HepG2 (cell line): Measurements from ENCODE around the gene ECM1. TPM values are rescaled to one million over a fixed set of nuclear protein-coding genes. Genes with fewer than 3 reads are reported as not detected.

ENCODE experiments used
- ARID4A ChIP-seq: sonication (generic); formaldehyde crosslinking; IDR thresholded peaks from 2 replicates; pipeline ENCODE4 v1.5.0; 2020; ENCODE audit warnings: mild to moderate bottlenecking, missing genetic modification reagents, borderline replicate concordance
- CAMTA2 ChIP-seq: sonication (generic); formaldehyde crosslinking; IDR thresholded peaks from 2 replicates; pipeline ENCODE4 v1.4.0; 2020; ENCODE audit warnings: mild to moderate bottlenecking, missing genetic modification reagents, borderline replicate concordance
- CHD2 ChIP-seq: IDR thresholded peaks from 2 replicates; pipeline ENCODE4 v1.6.1; 2011; ENCODE audit warnings: low read depth, low read length, improper control_type of control experiment
- HOXD1 ChIP-seq: sonication (generic); formaldehyde crosslinking; IDR thresholded peaks from 2 replicates; pipeline ENCODE4 v1.5.0; 2020; ENCODE audit warnings: missing genetic modification reagents
- NCOA2 ChIP-seq: sonication (generic); formaldehyde crosslinking; IDR thresholded peaks from 2 replicates; pipeline ENCODE4 v1.8.0; 2022; ENCODE audit warnings: inconsistent platforms
- PLSCR1 ChIP-seq: sonication (generic); formaldehyde crosslinking; IDR thresholded peaks from 2 replicates; pipeline ENCODE4 v1.5.0; 2020; ENCODE audit warnings: missing genetic modification reagents, mild to moderate bottlenecking, borderline replicate concordance
- REPIN1 ChIP-seq: sonication (generic); formaldehyde crosslinking; IDR thresholded peaks from 2 replicates; pipeline ENCODE4 v1.8.0; 2022; ENCODE audit warnings: missing genetic modification reagents, low read depth, mild to moderate bottlenecking, borderline replicate concordance
- SP2 ChIP-seq: sonication (generic); formaldehyde crosslinking; IDR thresholded peaks from 2 replicates; pipeline ENCODE4 v1.5.1; 2020; ENCODE audit warnings: mild to moderate bottlenecking, missing genetic modification reagents
- TFAP4 ChIP-seq: sonication (generic); IDR thresholded peaks from 2 replicates; pipeline ENCODE4 v1.6.1; 2016; ENCODE audit warnings: low read depth, borderline replicate concordance
- ZNF335 ChIP-seq: sonication (generic); formaldehyde crosslinking; IDR thresholded peaks from 2 replicates; pipeline ENCODE4 v1.4.0; 2020; ENCODE audit warnings: missing genetic modification reagents
- ZNF33B ChIP-seq: sonication (generic); formaldehyde crosslinking; IDR thresholded peaks from 2 replicates; pipeline ENCODE4 v1.5.1; 2020; ENCODE audit warnings: mild to moderate bottlenecking, missing genetic modification reagents
- ZNF552 ChIP-seq: sonication (generic); formaldehyde crosslinking; IDR thresholded peaks from 2 replicates; pipeline ENCODE4 v1.9.0; 2022; ENCODE audit warnings: missing genetic modification reagents, mild to moderate bottlenecking, borderline replicate concordance
- ZNF572 ChIP-seq: sonication (generic); formaldehyde crosslinking; IDR thresholded peaks from 2 replicates; pipeline ENCODE4 v1.5.1; 2020; ENCODE audit warnings: mild to moderate bottlenecking, missing genetic modification reagents
- ZNF678 ChIP-seq: sonication (generic); formaldehyde crosslinking; IDR thresholded peaks from 2 replicates; pipeline ENCODE4 v1.4.0; 2020; ENCODE audit warnings: mild to moderate bottlenecking, missing genetic modification reagents
- ZNF75D ChIP-seq: sonication (generic); formaldehyde crosslinking; IDR thresholded peaks from 2 replicates; pipeline ENCODE4 v1.8.1; 2023; ENCODE audit warnings: missing genetic modification reagents, mild to moderate bottlenecking, borderline replicate concordance
- ZNF782 ChIP-seq: sonication (generic); formaldehyde crosslinking; IDR thresholded peaks from 2 replicates; pipeline ENCODE4 v1.4.0; 2020; ENCODE audit warnings: missing genetic modification reagents, mild to moderate bottlenecking, borderline replicate concordance
- ZNF878 ChIP-seq: sonication (generic); formaldehyde crosslinking; IDR thresholded peaks from 2 replicates; pipeline ENCODE4 v1.8.1; 2023; ENCODE audit warnings: mild to moderate bottlenecking, missing genetic modification reagents, moderate library complexity
- polyA plus RNA-seq, 8 experiments: library from polyadenylated mRNA; depleted of rRNA in 3 of 8; stranded (reverse) in 7 of 8; unstranded in 1 of 8; fragments of >200 nt; fragmentation: Illumina TruSeq in 4 of 8; extraction: Trizol in 4 of 8; gene quantifications; 2 replicates each; pipeline versions ENCODE4 v1.2.1 to v1.2.3, GENCODE V29; 2011 to 2016; ENCODE audit warnings: low read depth in 4 of 8, missing spikeins in 1 of 8, mixed read lengths in 1 of 8; ENCODE audit not compliant: insufficient read depth in 1 of 8
- total RNA-seq, 5 experiments: library from RNA; depleted of rRNA; stranded (reverse); fragments of >200 nt; fragmentation: Illumina TruSeq; extraction: Trizol; gene quantifications; 2 replicates each; pipeline ENCODE4 v1.2.3, GENCODE V29; 2016; ENCODE audit warnings: low read depth in 1 of 5
- TF ChIP-seq, protein P1 (sequence below): sonication (generic); formaldehyde crosslinking; IDR thresholded peaks from 2 replicates; pipeline ENCODE4 v1.4.0; 2020; ENCODE audit warnings: mild to moderate bottlenecking, missing genetic modification reagents
- TF ChIP-seq, protein P2 (sequence below): sonication (generic); formaldehyde crosslinking; IDR thresholded peaks from 2 replicates; pipeline ENCODE4 v1.4.0; 2020; ENCODE audit warnings: missing genetic modification reagents
- TF ChIP-seq, protein P3 (sequence below): sonication (generic); formaldehyde crosslinking; IDR thresholded peaks from 2 replicates; pipeline ENCODE4 v1.4.0; 2020; ENCODE audit warnings: missing genetic modification reagents

ECM1 gene
- total and polyA plus RNA-seq, 2 of the 13 experiments (the other 11 are each of a cell fraction or from before 2014, with no cell fraction given): 0.42 to 1.0 TPM

GRCh38 chr1:150532860-150533259 lies 25.0 kb downstream of the ECM1 start (continued):
- TF ChIP-seq HOXD1 (CRISPR knock-in tag) (no peak), ARID4A (CRISPR knock-in tag) (peak; percentile 11; the same call in 1 of the 2 replicates), ZNF878 (0 out of 2 replicates have a peak, but pooled peaks have one; percentile 34), ZNF33B (CRISPR knock-in tag) (no peak), ZNF75D (CRISPR knock-in tag) (no peak), CAMTA2 (CRISPR knock-in tag) (no peak), ZNF572 (CRISPR knock-in tag) (peak; percentile 26; the same call in 1 of the 2 replicates), ZNF782 (CRISPR knock-in tag) (no peak), CHD2 (no peak), NCOA2 (CRISPR knock-in tag) (no peak), ZNF678 (CRISPR knock-in tag) (no peak), REPIN1 (CRISPR knock-in tag) (no peak), ZNF552 (CRISPR knock-in tag) (no peak), TFAP4 (no peak), SP2 (no peak), ZNF335 (CRISPR knock-in tag) (no peak), PLSCR1 (CRISPR knock-in tag) (no peak)
- TF ChIP-seq, protein P1, sequence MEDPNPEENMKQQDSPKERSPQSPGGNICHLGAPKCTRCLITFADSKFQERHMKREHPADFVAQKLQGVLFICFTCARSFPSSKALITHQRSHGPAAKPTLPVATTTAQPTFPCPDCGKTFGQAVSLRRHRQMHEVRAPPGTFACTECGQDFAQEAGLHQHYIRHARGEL (CRISPR knock-in tag): no peak
- TF ChIP-seq, protein P2, sequence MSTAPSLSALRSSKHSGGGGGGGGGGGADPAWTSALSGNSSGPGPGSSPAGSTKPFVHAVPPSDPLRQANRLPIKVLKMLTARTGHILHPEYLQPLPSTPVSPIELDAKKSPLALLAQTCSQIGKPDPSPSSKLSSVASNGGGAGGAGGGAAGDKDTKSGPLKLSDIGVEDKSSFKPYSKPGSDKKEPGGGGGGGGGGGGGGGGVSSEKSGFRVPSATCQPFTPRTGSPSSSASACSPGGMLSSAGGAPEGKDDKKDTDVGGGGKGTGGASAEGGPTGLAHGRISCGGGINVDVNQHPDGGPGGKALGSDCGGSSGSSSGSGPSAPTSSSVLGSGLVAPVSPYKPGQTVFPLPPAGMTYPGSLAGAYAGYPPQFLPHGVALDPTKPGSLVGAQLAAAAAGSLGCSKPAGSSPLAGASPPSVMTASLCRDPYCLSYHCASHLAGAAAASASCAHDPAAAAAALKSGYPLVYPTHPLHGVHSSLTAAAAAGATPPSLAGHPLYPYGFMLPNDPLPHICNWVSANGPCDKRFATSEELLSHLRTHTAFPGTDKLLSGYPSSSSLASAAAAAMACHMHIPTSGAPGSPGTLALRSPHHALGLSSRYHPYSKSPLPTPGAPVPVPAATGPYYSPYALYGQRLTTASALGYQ: no peak
- TF ChIP-seq, protein P3, sequence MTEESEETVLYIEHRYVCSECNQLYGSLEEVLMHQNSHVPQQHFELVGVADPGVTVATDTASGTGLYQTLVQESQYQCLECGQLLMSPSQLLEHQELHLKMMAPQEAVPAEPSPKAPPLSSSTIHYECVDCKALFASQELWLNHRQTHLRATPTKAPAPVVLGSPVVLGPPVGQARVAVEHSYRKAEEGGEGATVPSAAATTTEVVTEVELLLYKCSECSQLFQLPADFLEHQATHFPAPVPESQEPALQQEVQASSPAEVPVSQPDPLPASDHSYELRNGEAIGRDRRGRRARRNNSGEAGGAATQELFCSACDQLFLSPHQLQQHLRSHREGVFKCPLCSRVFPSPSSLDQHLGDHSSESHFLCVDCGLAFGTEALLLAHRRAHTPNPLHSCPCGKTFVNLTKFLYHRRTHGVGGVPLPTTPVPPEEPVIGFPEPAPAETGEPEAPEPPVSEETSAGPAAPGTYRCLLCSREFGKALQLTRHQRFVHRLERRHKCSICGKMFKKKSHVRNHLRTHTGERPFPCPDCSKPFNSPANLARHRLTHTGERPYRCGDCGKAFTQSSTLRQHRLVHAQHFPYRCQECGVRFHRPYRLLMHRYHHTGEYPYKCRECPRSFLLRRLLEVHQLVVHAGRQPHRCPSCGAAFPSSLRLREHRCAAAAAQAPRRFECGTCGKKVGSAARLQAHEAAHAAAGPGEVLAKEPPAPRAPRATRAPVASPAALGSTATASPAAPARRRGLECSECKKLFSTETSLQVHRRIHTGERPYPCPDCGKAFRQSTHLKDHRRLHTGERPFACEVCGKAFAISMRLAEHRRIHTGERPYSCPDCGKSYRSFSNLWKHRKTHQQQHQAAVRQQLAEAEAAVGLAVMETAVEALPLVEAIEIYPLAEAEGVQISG: no peak
